ENCODE measurements around the gene LRMDA. TPM values are rescaled to one million over a fixed set of nuclear protein-coding genes. Genes with fewer than 3 reads are reported as not detected.

The LRMDA gene
- total RNA-seq, 1 donor from 2014 or later, result 5.2 TPM

DNA sequence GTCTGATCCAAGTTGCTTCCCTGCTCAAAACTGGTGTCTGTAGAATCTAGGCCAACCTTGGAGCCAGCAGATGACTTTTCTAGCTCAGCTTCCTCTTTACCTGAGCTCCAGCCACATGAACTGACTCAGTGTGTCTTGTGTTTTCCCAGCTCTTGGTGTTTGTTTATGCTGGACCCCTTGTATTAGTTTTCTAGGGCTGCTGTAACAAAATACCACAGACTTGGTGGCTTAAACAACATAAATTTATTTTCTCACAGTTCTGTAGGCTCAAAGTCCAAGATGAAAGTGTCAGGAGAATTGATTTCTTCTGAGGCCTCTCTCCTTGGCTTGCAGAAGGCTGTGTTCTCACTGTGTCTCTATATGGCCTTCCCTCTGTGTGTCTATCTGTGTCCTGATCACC, 45.1 kb downstream of the LRMDA start:
- no peaks in the 10 kb centered on the region for H3K27me3 ChIP-seq
- Mint-ChIP-seq H3K9me3 (peaks cover 11% of the 10 kb centered on the region), H3K27me3 (ENCODE audit: insufficient read depth, low read depth) (peaks cover 5% of the 10 kb centered on the region)

DNA sequence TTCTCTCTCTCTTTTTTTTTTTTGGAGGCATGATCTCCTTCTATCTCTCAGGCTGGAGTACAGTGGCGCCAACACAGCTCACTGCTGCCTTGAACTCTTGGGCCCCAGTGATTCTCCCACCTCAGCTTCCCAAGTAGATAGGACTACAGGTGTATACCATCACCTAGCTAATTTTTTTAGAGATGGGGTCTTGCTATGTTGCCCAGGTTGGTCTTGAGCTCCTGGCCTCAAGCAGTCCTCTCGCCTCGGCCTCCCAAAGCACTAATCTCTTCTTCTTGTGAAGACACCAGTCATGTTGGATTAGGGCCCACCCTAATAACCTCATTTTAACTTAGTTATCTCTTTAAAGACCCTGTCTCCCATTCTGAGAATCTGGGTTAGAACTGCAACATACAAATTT, 45.6 kb downstream of the LRMDA start:
- DNase-seq (ENCODE audit: low spot score), result no peak
- Histone ChIP-seq H3K4me2 (no peak overlapping the region), H3F3A (ENCODE audit: low read depth) (no peaks in the 10 kb centered on the region), H3K9me3 (ENCODE audit: low read depth) (no peaks in the 10 kb centered on the region), H4K20me1 (ENCODE audit: low read depth) (no peaks in the 10 kb centered on the region), H3K4me3 (no peak overlapping the region), H3K36me3 (no peaks in the 10 kb centered on the region), H3K27ac (no peak overlapping the region), H3K9ac (no peak overlapping the region), H3K79me2 (ENCODE audit: low read depth) (no peaks in the 10 kb centered on the region), H3K27me3 (no peaks in the 10 kb centered on the region), H3K4me1 (peaks cover 10% of the 10 kb centered on the region), H2AFZ (replicated peaks) (no peak overlapping the region)
- Mint-ChIP-seq H3K27ac (no peak overlapping the region), H3K9me3 (peaks cover 11% of the 10 kb centered on the region), H3K4me1 (no peaks in the 10 kb centered on the region), H3K4me3 (no peak overlapping the region), H3K27me3 (ENCODE audit: insufficient read depth, low read depth) (peaks cover 5% of the 10 kb centered on the region), H3K36me3 (no peaks in the 10 kb centered on the region)
- no peak for TF ChIP-seq EZH2 (IDR thresholded peaks at IDR 0.05)

More for the DNA sequence above, 45.1 kb downstream of the LRMDA start:
- H3K4me2 ChIP-seq, result no peak overlapping the region
- H3K4me1 Mint-ChIP-seq, result no peaks in the 10 kb centered on the region
- TF ChIP-seq EZH2phosphoT487 (IDR thresholded peaks at IDR 0.05), result no peak
- TF ChIP-seq, protein P1, sequence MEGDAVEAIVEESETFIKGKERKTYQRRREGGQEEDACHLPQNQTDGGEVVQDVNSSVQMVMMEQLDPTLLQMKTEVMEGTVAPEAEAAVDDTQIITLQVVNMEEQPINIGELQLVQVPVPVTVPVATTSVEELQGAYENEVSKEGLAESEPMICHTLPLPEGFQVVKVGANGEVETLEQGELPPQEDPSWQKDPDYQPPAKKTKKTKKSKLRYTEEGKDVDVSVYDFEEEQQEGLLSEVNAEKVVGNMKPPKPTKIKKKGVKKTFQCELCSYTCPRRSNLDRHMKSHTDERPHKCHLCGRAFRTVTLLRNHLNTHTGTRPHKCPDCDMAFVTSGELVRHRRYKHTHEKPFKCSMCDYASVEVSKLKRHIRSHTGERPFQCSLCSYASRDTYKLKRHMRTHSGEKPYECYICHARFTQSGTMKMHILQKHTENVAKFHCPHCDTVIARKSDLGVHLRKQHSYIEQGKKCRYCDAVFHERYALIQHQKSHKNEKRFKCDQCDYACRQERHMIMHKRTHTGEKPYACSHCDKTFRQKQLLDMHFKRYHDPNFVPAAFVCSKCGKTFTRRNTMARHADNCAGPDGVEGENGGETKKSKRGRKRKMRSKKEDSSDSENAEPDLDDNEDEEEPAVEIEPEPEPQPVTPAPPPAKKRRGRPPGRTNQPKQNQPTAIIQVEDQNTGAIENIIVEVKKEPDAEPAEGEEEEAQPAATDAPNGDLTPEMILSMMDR (IDR thresholded peaks at IDR 0.05), result no peak
- no peak for TF ChIP-seq EZH2 (IDR thresholded peaks at IDR 0.05)
- no peaks in the 10 kb centered on the region for H3K79me2 ChIP-seq (ENCODE audit: low read depth)
- H3K9ac ChIP-seq, result no peak overlapping the region
- H3K36me3 Mint-ChIP-seq, result no peaks in the 10 kb centered on the region
- H3K4me1 ChIP-seq, result peaks cover 10% of the 10 kb centered on the region
- H3K4me3 ChIP-seq, result no peak overlapping the region
- no peaks in the 10 kb centered on the region for H3F3A ChIP-seq (ENCODE audit: low read depth)
- no peak overlapping the region for H3K27ac Mint-ChIP-seq
- DNase-seq (ENCODE audit: low spot score), result no peak
- no peak overlapping the region for H2AFZ ChIP-seq (replicated peaks)
- H4K20me1 ChIP-seq (ENCODE audit: low read depth), result no peaks in the 10 kb centered on the region
- H3K36me3 ChIP-seq, result no peaks in the 10 kb centered on the region
- H3K4me3 Mint-ChIP-seq, result no peak overlapping the region
- H3K9me3 ChIP-seq (ENCODE audit: low read depth), result no peaks in the 10 kb centered on the region
- H3K27ac ChIP-seq, result no peak overlapping the region

DNA sequence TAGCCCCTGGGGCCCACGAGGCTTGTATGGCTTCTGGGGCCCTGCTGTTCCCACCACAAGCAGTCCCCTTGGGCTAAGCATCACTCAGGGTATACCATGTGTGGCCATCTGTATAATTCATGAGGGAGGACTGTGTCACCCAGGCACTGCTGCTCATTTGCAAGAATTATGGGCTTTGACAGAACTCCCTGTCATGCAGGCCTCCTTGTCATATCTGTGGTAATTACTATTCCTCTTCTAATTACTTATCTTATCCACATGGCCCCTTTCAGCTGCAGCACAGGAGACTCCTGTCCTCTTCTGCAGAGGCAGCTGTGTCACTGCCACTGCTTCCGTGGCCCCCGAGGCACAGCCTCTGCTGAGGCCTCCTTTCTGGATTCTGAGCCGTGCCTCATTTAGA, 46.3 kb downstream of the LRMDA start:
- no peaks in the 10 kb centered on the region for H3K27me3 ChIP-seq
- TF ChIP-seq, protein P1 (IDR thresholded peaks at IDR 0.05), result no peak
- TF ChIP-seq EZH2phosphoT487 (IDR thresholded peaks at IDR 0.05) (no peak), EZH2 (IDR thresholded peaks at IDR 0.05) (no peak)
- Mint-ChIP-seq H3K9me3 (peaks cover 9% of the 10 kb centered on the region), H3K4me1 (no peaks in the 10 kb centered on the region), H3K27me3 (ENCODE audit: insufficient read depth, low read depth) (peaks cover 5% of the 10 kb centered on the region), H3K36me3 (no peaks in the 10 kb centered on the region), H3K27ac (no peak overlapping the region), H3K4me3 (no peak overlapping the region)
- H4K20me1 ChIP-seq (ENCODE audit: low read depth), result no peaks in the 10 kb centered on the region
- H3F3A ChIP-seq (ENCODE audit: low read depth), result no peaks in the 10 kb centered on the region
- peaks cover 10% of the 10 kb centered on the region for H3K4me1 ChIP-seq
- H3K36me3 ChIP-seq, result no peaks in the 10 kb centered on the region
- H3K9ac ChIP-seq, result no peak overlapping the region
- no peak for DNase-seq (ENCODE audit: low spot score)
- H3K9me3 ChIP-seq (ENCODE audit: low read depth), result no peaks in the 10 kb centered on the region
- H2AFZ ChIP-seq (replicated peaks), result no peak overlapping the region
- H3K27ac ChIP-seq, result no peak overlapping the region
- no peak overlapping the region for H3K4me2 ChIP-seq
- no peak overlapping the region for H3K4me3 ChIP-seq
- H3K79me2 ChIP-seq (ENCODE audit: low read depth), result no peaks in the 10 kb centered on the region

DNA sequence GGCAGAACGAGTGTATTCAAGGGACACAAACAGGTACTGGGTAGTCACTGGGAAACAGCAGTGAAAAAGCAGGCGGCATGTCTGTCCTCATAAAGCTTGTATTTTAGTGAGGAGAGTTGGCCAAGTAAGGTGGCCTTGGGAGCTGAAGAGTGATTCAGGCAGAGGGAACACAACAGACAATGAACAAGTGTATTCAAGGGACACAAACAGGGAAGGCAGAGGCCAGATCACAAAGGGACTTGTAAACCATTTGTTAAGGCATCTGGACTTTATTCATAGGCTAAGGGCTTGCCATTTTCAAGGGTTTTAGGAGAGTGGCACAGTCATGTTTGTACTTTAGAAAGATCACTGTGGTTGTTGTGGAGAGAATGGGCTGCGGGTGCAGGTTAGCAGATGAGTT, 49.0 kb downstream of the LRMDA start:
- H3K79me2 ChIP-seq (ENCODE audit: low read depth), result no peaks in the 10 kb centered on the region

More for the DNA sequence above, 49.0 kb downstream of the LRMDA start:
- Histone ChIP-seq H3K4me2 (no peak overlapping the region), H3K9ac (no peak overlapping the region), H4K20me1 (ENCODE audit: low read depth) (no peaks in the 10 kb centered on the region), H3K27ac (no peak overlapping the region), H3K27me3 (no peaks in the 10 kb centered on the region), H3F3A (ENCODE audit: low read depth) (no peaks in the 10 kb centered on the region), H3K4me3 (no peak overlapping the region), H3K36me3 (no peaks in the 10 kb centered on the region), H3K9me3 (ENCODE audit: low read depth) (no peaks in the 10 kb centered on the region), H3K4me1 (peaks cover 6% of the 10 kb centered on the region), H2AFZ (replicated peaks) (no peak overlapping the region)
- Mint-ChIP-seq H3K9me3 (peaks cover 8% of the 10 kb centered on the region), H3K4me3 (no peak overlapping the region), H3K27ac (no peak overlapping the region), H3K36me3 (no peaks in the 10 kb centered on the region), H3K27me3 (ENCODE audit: insufficient read depth, low read depth) (peaks cover 4% of the 10 kb centered on the region), H3K4me1 (no peaks in the 10 kb centered on the region)
- TF ChIP-seq EZH2 (IDR thresholded peaks at IDR 0.05), result no peak
- TF ChIP-seq, protein P1 (IDR thresholded peaks at IDR 0.05), result no peak
- no peak for TF ChIP-seq EZH2phosphoT487 (IDR thresholded peaks at IDR 0.05)
- no peak for DNase-seq (ENCODE audit: low spot score)

Data from neural progenitor cell (in vitro differentiated cells).